ENCODE measurements around the gene TMEM150A.

- no peak for TF ChIP-seq GATA3 (IDR thresholded peaks at IDR 0.05; ENCODE audit: low read depth, low read length)
- TF ChIP-seq GATA2 (IDR thresholded peaks at IDR 0.05; ENCODE audit: low read depth, low read length), result no peak
Observed at GRCh38 chr2:85578243-85579180, 24.0 kb downstream of the TMEM150A start.
